GM19193 (cell line): ENCODE measurements around the gene HOXD9.

ENCODE experiments used
- POLR2A ChIP-seq: IDR thresholded peaks from 4 replicates; pipeline ENCODE4 v1.6.1; 2011; ENCODE audit not compliant: insufficient read depth, insufficient read length; ENCODE audit errors: extremely low read depth

HOXD9 gene

DNA sequence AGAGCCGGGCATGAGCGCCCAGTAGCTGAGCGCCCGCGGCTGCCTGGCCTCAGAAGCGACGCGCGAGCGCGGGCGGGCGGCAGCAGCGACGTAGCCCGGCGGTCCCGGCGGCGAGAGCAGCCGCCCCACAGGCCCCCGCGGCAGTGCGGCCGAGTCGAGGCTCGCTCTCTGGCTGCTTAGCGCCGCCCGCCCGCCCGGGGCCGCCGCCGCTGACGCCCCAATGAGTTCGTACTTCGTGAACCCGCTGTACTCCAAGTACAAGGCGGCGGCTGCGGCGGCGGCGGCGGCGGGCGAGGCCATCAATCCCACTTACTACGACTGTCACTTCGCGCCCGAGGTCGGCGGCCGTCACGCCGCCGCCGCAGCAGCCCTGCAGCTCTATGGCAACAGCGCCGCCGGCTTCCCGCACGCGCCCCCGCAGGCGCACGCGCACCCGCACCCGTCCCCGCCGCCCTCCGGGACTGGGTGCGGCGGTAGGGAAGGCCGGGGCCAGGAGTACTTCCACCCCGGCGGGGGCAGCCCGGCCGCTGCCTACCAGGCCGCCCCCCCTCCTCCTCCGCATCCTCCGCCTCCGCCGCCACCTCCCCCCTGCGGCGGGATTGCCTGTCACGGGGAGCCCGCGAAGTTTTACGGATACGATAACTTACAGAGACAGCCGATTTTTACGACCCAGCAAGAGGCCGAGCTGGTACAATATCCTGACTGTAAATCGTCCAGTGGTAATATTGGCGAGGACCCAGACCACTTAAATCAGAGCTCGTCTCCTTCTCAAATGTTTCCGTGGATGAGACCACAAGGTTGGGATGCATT, 7.8 kb downstream of the HOXD9 start:
- no peak for TF ChIP-seq POLR2A

DNA sequence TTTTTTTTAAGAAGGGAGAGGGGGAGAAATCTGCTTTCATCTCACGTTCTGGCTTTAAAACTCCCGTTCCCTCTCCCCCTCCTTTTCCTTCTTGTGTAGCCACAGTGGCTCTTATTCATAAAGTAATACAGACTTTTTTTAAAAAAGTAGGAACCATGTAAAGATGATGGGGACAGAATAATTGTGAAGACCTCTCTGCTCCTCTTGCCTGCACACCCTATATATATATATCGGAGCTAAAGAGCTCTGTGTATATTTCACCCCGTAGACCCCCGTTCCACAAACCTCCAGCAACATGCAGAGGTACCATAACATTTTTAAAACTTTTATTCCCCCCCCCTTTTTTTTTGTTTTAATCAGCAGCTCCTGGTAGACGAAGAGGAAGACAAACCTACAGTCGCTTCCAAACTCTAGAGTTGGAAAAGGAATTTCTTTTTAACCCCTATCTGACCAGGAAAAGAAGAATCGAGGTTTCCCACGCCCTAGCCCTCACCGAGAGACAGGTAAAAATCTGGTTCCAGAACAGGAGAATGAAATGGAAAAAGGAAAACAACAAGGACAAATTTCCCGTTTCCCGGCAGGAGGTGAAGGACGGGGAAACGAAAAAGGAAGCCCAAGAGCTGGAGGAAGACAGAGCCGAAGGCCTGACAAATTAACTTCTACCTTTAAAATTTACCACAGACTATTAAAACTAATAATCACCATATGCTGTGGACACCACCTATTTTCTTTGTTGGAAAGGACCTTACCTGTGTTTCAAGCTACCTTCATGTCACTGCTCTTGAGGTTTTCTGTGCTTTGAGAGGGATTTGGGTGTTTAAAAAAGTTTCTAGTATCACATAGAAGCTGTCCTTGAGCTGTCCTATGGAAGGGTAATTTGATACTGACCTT, 8.7 kb downstream of the HOXD9 start:
- no peak for TF ChIP-seq POLR2A

DNA sequence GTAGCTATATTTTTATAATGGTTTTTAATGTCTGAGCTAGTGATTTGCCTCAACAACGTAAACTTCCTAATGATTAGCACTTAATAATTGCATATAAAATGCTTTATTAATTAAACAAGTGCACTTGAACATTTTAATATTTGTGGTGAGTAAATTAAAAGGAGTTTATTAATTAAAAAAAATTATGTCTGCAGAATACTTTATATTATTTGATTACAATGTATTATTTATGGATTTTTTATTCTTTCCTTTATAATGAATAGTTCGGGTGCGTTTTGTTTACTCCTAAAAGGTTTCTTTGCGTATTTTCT, 9.3 kb downstream of the HOXD9 start:
- no peak for TF ChIP-seq POLR2A

DNA sequence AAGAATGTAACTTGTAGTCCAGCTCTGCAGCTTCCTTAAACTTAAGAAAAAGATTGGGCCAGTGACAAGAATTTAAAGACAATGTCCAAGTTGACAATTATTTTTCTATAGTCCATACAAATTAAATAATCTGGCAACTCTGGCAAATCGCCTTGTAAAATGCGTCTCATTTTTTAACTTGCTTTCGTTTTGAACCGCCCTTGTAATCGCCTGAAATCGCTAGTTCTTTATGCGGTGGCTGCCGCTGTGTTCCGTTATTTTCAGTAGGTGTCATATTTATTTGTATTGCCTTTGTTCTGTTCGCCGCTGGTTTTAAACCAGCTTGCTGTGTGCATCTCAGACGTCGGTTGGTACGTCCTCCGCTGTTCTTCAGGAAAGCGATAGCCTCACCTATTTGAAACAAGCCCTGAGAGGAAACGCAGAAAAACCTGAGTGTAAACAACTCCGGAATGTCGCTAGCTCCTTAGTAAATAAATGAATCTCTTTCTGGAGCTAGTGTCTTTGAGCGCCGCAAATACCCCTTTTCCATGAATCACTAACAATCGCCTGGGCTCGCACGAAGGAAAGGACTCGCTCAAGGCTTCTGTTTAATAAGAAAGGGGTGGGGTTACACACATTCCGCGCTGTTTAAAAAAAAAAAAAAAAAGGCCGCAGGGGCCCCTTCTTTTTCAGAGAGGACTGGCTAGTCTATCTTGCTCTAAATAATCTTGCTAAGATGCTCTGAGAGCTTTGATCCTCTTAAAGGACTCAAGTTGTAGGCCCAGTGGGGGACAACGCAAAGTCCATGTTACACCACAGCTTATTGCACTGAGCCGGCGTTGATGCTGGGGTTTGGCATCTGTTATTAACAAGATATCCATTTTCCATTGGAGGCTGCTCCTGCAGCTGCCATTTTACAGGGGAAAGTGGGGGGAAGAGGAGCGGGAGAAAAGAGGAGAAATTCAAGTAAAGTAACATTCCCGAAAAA, 10.0 kb downstream of the HOXD9 start:
- TF ChIP-seq POLR2A: no peak

DNA sequence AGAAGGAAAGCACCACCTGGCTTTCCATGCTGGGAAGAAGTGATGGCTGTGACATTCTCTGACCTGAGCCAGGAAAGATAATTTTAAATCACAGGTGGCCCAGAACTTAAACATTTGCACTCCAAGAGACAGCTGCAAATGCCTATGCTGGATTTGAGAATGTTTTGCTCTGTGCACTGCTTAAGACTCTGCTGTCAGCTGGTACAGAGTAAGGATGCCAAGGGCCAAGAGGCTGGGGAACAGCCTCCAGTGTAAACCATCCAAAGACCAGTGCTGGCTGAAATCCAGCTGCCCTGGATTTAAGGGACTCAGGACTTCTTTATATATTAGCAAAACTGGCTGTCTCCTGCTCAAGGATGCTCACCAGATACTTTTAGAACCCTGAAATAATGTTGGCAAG, 10.9 kb downstream of the HOXD9 start:
- no peak for TF ChIP-seq POLR2A

DNA sequence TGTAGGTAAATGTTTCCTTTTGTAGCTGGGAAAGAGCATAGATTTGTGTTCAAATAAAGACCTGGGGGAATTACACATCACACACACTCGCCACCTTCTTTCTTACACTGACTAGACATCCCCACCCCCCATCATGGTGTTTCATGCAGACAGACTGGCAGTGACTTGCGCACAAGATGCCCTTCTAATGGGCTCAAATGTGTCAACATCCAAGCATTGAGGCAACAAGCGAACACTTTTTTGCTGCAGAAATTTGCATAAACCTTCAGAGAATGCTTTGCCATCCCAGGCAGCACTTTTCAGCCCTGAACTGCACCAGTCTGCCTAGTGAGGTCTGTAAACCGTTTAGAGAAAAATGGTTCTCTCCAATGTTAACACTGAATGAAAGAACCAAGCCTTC, 11.5 kb downstream of the HOXD9 start:
- TF ChIP-seq POLR2A: no peak

DNA sequence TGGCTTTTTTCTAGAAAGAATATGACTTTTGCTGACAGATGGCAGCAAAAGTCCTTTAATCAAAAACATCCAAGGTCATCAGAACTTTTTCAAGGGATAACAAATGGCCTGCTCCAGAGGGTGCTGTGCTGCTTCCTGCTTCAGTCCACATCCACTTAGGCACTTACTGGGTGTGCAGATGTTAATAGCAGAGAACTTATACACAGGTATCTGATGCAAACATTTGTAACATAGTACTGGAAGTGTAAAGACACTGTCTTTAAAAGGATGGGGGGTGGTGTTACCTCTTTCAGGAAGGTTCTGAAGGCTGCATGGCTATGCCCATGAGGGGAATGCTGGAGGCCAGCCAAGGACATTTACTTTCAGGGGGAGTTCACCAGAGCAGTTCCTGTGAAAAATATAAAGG, 12.5 kb downstream of the HOXD9 start:
- TF ChIP-seq POLR2A: no peak

DNA sequence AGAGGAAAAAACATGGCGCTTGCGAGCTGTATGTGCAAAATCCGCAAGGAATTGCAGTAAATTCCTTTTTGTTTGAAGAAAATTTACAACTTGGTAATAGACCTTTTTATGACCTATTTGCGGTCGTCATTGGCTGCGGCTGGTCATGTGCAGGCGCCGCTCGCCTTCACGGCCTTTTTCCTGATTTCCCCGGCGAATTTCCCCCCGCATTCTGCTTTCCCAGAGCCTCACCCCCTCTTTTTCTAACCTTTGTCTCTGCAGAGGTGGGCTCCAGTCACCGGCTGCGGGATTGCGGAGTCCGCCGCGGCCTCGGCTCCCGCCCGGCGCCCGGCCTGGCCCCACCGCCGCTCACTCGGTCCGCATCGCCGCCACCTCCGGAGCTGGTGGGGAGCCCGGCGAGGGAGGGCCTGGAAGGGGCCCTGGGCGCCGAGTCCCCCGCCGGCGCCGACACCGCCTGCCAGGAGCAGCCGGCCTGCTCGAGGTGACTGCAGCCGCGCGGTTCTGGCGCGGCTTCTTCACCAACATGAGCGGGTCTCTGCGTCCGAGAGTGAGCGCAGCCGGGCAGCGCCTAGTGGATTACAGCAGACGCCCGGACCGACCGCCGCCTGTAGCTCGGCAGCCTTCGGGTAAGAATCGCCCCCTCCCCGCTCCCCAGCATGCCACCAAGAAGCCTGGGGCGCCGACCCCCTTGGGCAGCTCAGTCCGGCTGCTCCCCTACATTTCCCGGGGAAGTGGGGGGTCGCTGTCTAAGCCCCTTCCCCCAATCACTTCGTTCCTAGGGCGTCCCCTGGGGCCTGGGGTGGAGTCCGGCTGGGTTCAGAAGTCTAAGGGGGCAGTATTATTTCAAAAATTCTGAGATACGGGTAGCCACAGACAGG, 14.1 kb downstream of the HOXD9 start:
- no peak for TF ChIP-seq POLR2A

DNA sequence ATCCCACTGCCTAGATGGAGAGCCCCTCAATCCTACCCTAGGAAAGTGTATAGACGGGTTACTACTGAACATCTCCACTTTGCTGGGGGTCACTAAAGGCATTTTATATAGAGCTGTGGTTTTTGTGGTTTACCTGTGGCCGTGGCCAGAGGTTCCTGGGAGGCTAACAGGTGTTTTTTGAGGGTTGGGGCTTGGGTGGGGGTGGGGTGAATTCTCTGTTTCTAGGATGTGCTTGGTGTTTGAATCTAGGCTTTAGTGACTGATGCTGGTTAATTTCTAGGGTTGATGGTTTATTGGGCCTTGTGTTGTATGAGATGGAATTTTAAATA, 14.7 kb downstream of the HOXD9 start:
- no peak for TF ChIP-seq POLR2A

DNA sequence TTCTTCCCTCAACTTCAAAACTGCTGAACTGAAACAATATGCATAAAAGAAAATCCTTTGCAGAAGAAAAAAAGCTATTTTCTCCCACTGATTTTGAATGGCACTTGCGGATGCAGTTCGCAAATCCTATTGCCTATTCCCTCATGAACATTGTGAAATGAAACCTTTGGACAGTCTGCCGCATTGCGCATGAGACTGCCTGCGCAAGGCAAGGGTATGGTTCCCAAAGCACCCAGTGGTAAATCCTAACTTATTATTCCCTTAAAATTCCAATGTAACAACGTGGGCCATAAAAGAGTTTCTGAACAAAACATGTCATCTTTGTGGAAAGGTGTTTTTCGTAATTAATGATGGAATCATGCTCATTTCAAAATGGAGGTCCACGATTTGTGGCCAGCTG, 15.4 kb downstream of the HOXD9 start:
- no peak for TF ChIP-seq POLR2A

DNA sequence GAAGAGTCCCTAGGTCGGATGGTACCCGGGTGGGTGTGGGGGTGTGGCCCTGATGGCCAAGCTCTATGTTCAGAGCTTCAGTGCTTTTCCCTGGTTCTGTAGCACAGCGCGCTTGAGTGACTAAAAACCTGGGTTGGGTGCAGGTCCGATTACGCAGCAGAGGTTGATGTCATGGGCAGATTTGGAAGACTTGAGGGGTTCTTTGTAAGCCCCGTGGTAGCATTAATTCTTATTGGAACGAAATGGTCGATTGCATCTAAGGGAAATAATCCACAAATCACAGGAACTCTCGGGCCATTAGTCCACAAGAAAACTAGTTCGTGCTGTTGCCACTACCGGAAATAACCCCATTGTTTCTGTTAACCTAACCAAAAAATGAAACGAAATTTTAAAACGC, 16.0 kb downstream of the HOXD9 start:
- TF ChIP-seq POLR2A: no peak

DNA sequence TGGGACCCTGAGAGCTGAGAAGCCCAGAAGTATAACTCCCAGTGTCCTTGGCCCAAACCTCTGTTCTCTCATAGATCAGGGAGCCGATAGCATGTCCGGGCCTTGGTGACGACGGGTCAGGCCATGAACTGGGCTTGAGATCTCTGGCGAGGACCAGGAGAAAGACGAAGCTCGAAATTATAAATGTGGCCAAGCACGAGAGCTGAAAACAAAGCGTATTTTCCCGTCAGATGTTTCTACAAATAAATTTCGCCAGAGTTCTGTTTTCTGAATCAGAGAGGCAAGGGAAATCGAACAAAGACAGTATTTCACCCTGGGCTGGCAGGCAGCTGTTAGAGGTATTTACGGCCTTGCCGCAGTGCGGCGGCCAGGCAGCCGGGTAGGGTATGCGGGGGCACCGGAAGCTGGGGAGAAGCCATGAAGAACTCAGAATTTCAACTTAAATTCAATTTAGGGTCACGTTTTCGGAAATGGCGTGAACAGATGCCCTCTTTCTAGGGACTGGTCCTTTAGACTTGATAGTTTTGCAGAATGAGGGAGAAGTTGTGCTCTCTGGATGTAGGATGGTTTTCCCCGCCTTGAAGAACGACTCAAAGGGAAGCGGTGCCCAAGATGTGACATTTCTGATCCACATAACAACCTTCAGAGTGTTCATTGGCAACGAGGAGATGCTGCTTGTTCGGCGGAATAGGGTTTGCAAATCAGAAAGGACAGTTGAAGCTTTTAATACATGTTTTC, 16.6 kb downstream of the HOXD9 start:
- no peak for TF ChIP-seq POLR2A

DNA sequence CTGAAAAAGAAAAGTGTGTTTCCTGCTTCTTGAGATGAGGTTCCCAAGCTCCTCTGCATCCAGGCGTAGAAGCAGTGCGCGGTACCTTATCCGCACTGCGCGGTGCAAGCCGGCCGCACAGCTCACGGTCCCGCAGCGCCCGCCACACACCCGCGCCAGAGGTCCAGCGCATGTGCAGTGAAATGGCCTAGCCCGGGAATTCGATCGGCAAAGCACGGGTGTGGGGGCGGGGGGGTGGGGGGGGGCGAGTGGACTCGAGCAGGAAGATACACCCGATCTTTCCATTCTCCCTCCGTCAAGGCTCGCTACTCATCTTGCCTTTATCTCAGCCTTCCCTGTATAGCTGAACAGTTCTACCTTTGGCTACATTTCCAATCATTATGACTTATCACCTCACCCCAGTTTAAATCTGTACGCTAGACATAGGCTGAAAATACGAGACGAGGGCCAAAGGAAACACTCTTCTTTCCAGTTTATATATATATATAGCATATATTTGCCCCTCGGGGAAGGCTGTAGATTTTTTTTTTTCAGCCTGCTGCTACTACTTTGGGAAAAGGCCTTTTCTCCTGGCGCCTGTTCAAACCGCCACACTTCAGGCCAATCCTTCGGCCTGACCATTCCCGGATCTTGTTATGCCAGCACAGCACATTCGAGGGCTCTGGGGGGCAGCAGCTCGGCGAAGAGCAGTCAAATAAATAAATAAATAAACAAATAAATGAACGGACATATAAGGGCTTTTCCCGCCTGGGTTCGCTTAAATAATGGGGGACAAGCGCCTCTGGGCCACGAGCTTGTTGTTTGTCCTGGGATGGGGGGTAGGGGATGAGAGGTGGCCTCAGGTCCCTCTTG, 17.4 kb downstream of the HOXD9 start:
- TF ChIP-seq POLR2A: no peak
